NCI-H2171 treated with DMSO at 0.1 percent for 48 hours (cell line): Measurements from ENCODE around the gene PEX5.
"Not testable (repeated sequence)": the region's sequence is repeated elsewhere in the genome, so short reads cannot be mapped to it uniquely, and the experiment has no call there.

ENCODE experiments used
- DNase-seq: peaks from one replicate; lab custom pipeline; 2025; lab: John Stamatoyannopoulos, UW

The PEX5 gene

DNA sequence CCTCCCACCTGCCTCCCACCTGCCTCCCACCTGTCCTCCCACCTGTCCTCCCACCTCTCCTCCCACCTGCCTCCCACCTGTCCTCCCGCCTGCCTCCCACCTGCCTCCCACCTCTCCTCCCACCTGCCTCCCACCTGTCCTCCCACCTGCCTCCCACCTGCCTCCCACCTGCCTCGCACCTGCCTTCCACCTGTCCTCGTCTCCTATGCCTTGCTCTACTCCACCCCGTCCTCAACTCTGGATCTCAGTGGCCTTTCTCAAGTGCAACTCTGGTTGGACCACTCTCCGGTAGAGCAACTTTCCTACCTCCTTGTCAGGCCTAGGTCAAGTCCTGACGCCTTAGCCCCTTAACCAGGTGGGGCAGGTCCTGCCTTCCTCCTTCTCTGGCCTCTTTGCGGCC, 29.3 kb upstream of the PEX5 start:
- DNase-seq: peak; percentile 83

GRCh38 chr12:7161327-7161726, 28.2 kb upstream of the PEX5 start:
- DNase-seq: no peak

DNA sequence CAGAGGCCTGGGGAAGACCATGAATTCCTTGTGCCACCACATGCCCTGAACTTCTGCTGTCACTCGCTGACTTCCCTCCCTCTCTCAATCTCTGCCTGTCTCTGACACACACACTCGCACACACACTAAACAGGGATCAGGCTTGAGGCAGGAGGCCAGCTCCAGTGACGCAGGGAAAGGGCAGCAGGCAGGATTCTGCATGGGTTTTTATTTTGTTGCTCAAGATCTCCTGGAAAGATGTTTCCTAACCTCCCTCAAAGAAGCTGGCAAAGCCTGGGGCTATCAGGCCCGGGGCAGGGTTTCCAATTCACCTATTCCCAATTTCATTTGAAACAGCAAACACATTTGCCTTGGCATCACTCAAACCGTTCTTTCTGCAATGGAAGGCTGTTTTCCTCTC, 27.7 kb upstream of the PEX5 start:
- DNase-seq: no peak

DNA sequence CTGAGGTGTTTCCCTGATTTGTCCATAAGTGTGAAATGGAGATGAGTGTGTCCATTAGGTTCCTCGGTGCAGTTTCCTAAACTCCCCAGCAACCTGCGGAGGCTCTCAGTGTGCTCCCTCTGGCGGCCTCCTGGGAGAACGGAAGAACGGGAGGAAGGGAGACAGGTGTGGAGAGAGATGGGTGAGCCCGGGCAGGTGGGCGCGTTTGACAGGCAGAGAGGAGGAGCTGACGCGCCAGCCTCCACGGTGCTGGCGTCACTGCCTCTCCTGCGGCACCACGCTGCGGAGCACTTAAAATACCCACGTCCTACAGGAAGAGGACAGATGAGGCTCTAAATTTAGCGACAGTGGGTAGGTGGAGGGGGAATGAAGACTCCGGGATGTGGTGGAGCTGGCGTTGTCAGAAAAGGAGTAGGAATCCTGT, 26.8 kb upstream of the PEX5 start:
- DNase-seq: peak; percentile 100

DNA sequence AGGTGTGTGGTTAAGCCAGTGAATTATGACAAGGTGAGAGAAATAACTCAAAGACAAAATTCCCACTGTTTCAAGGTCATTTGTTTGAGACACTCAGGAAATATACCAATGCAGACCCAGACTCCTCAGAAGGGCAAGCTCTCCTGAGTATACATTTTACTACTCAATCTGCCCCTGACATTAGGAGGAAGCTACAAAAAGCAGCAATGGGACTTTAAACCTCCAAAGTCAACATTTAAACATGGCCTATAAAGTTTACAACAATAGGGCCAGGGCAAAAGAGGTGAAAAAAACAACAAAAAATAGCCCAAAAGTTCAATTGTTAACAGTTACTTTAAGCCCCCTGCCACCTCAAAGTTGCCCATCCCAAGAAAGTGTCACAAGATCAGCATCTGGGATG, 19.5 kb upstream of the PEX5 start:
- no peak for DNase-seq

GRCh38 chr12:7171854-7172253, 17.6 kb upstream of the PEX5 start:
- DNase-seq: no peak

- DNase-seq: no peak
These were observed 14.0 kb upstream of the PEX5 start for GRCh38 chr12:7175493-7175892.

DNA sequence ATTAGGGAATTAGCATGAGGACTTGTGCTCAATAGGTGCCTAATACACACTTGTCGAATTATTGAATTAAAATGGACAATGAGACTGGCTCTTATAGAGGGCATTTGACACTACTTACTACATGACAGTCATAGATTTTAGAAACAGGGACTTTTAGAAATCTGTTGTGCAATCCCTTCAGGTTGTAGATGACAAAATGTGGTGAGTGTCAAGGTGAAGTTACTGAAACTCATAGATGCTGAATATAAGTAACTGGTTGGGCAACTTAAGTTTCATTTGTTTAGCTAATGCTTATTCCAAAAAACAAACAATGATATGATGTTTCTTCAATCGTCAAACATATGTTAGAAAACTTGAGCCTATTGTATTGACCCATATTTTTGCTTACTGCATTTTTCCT, 12.9 kb upstream of the PEX5 start:
- DNase-seq: no peak

- no peak for DNase-seq
These were observed 11.0 kb upstream of the PEX5 start for GRCh38 chr12:7178481-7178880.

DNA sequence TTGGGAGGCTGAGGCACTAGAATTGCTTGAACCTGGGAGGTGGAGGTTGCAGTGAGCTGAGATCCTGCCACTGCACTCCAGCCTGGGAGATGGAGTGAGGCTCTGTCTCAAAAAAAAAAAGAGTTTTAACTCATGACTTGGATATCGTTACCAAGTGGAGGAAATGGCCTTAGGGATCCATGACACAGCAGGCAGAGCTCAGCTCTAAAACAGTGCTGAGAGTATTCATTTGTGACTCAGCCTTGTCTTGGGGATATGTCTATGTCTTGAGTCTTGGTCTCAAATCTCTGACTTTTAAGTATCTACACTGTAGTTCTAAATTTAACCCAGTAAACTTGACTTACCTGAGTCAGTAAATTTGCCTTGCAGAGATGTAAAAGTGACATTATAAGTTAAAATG, 8.8 kb upstream of the PEX5 start:
- no peak for DNase-seq

- DNase-seq: not testable (repeated sequence)
These were observed 3.4 kb upstream of the PEX5 start for GRCh38 chr12:7186058-7186457.

GRCh38 chr12:7188562-7189397, 706 bp upstream of the PEX5 start:
- peak; percentile 94 for DNase-seq

DNA sequence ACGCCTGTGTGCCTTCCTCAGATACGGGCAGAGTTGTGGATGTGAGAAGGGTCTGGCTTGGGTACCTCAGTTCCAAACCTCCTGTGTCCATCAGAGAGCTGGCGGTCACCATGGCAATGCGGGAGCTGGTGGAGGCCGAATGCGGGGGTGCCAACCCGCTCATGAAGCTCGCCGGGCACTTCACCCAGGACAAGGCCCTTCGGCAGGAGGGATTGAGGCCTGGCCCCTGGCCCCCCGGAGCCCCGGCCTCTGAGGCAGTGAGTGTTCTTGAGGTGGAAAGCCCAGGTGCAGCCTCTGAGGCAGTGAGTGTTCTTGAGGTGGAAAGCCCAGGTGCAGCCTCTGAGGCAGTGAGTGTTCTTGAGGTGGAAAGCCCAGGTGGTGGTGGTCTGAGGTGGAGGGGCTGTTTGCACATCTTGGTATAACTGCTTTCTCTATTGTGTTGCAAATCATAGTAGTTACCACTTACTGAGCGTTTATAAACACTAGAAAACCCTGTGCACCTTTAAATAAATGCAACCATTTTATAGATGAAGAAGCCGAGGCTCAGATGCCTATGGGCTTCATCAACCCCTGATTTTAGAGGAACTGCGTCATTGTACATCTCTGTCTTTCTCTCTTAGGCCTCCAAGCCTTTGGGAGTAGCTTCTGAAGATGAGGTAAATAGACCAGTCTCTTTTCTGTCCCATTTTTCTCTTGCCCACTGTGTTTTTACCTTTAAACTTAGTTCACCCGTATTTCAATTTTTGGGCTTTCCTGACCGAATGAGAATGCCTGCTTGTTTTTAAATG, 976 bp downstream of the PEX5 start:
- no peak for DNase-seq

- DNase-seq: no peak
These were observed 4.2 kb downstream of the PEX5 start for GRCh38 chr12:7193674-7194073.

GRCh38 chr12:7197841-7198240, 8.4 kb downstream of the PEX5 start:
- DNase-seq: no peak

DNA sequence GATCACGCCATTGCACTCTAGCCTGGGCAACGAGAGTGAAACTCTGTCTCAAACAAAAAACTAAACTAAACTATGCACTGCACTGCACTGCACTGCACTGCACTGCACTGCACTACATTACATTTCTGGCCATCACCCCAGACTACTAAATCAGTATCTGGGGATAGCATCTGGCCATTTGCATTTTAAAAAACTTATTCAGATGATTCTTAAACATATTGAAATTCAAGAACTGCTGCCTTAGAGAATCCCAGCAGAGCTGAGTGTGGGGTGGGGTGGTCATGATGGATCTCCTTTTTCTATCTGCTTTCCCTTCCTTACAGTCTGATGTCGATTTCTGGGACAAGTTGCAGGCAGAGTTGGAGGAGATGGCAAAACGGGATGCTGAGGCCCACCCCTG, 13.6 kb downstream of the PEX5 start:
- no peak for DNase-seq

- DNase-seq: no peak
These were observed 15.6 kb downstream of the PEX5 start for GRCh38 chr12:7205091-7205490.

- no peak for DNase-seq
These were observed 17.2 kb downstream of the PEX5 start for GRCh38 chr12:7206691-7207090.

GRCh38 chr12:7207866-7208625, 18.6 kb downstream of the PEX5 start:
- no peak for DNase-seq

GRCh38 chr12:7209958-7210357, 20.5 kb downstream of the PEX5 start:
- no peak for DNase-seq

DNA sequence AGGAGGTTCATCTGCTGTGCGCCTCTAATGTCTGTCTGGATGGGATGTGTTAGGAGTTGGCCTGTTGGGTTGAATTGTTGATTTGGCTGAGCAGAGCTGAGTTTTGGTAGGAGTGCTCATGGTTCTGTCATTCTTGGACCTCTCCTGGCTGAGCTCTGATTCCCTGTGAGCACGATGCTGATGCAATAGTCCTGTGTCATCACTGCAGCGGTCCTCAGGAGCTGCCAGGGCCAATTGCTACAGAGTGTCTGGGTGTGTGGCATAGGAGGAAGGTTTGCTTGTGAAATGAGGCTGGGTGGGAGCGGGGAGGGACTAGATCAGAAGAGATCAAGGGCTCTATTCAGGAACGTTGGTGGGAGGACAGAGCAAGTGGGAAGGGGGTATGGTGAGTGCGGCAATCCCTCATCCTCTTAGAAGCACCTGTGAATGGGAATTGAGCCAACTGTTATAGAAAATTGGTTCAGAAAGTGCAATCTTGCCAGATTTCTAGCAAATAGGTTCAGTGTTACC, 21.2 kb downstream of the PEX5 start:
- no peak for DNase-seq

- DNase-seq: no peak
These were observed 23.2 kb downstream of the PEX5 start for GRCh38 chr12:7212678-7213077.
